Measurements from ENCODE around the gene PCNT.
A peak's percentile ranks its signal among the peaks of the same experiment; 100 is the strongest.

Gene PCNT

DNA sequence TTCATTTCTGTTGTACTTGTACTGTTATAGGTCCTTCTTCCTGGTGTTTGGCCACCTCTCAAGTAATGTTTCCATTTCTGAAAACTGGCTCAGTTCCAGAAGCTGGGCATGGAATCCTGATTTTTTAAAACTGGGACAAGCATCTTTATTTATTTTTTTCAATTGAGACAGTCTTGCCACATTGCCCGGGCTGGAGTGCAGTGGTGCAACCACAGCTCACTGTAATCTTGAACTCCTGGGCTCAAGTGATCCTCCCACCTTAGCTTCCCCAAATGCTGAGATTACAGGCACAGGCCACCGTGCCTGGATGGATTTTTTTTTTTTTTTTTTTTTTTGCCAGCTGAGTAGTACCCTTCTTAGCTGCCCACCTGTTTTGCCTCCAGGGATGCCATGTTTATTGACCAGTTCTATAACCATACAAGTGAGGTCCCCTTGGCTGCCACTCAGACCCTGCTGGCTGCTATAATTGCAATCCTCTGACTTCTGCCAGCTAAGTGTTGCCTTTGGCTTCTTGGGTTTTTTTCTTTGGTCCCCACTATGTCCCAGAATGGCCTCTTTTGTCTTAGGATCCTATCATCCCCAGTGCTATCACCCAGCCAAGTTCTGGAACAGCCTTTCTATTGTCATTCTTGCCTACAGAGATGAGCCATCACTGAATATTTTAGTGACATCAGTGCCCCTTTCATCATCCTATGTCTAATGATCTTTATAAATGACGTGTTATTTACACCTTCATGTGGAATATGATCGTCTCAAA lies 130.9 kb downstream of the PCNT start:
- no peak overlapping the region for H3K4me3 ChIP-seq (ENCODE audit: low read length)
- H3K9me2 ChIP-seq (replicated peaks; ENCODE audit: control insufficient read depth, low read length), result no peaks in the 10 kb centered on the region
- peaks cover 2% of the 10 kb centered on the region; the same call in 1 of the 2 replicates for H3K9me3 ChIP-seq (ENCODE audit: control insufficient read depth, insufficient read depth, low read length)
- no peaks in the 10 kb centered on the region for H3F3A ChIP-seq (ENCODE audit: control insufficient read depth, insufficient read depth)
- peaks cover 20% of the 10 kb centered on the region for H3K4me1 ChIP-seq (ENCODE audit: control insufficient read depth, low read length)
- no peaks in the 10 kb centered on the region for H4K20me1 ChIP-seq (ENCODE audit: control insufficient read depth, insufficient read depth, low read depth, low read length)
- no peaks in the 10 kb centered on the region for H3K27me3 ChIP-seq (ENCODE audit: control insufficient read depth, low read length)
- peaks cover 90% of the 10 kb centered on the region for H3K79me2 ChIP-seq (ENCODE audit: control insufficient read depth, low read length)
- H3K27ac ChIP-seq (ENCODE audit: low read depth, low read length), result no peak overlapping the region
- H3K36me3 ChIP-seq (ENCODE audit: control insufficient read depth, low read length), result peaks cover 76% of the 10 kb centered on the region
- no peak for TF ChIP-seq EZH2phosphoT487 (IDR thresholded peaks at IDR 0.05; ENCODE audit: borderline replicate concordance, low read length)
- TF ChIP-seq, protein P1, sequence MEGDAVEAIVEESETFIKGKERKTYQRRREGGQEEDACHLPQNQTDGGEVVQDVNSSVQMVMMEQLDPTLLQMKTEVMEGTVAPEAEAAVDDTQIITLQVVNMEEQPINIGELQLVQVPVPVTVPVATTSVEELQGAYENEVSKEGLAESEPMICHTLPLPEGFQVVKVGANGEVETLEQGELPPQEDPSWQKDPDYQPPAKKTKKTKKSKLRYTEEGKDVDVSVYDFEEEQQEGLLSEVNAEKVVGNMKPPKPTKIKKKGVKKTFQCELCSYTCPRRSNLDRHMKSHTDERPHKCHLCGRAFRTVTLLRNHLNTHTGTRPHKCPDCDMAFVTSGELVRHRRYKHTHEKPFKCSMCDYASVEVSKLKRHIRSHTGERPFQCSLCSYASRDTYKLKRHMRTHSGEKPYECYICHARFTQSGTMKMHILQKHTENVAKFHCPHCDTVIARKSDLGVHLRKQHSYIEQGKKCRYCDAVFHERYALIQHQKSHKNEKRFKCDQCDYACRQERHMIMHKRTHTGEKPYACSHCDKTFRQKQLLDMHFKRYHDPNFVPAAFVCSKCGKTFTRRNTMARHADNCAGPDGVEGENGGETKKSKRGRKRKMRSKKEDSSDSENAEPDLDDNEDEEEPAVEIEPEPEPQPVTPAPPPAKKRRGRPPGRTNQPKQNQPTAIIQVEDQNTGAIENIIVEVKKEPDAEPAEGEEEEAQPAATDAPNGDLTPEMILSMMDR (IDR thresholded peaks at IDR 0.05; ENCODE audit: low read depth, low read length, poor library complexity, severe bottlenecking), result no peak
- H3K4me2 ChIP-seq (ENCODE audit: low read length), result no peak overlapping the region

DNA sequence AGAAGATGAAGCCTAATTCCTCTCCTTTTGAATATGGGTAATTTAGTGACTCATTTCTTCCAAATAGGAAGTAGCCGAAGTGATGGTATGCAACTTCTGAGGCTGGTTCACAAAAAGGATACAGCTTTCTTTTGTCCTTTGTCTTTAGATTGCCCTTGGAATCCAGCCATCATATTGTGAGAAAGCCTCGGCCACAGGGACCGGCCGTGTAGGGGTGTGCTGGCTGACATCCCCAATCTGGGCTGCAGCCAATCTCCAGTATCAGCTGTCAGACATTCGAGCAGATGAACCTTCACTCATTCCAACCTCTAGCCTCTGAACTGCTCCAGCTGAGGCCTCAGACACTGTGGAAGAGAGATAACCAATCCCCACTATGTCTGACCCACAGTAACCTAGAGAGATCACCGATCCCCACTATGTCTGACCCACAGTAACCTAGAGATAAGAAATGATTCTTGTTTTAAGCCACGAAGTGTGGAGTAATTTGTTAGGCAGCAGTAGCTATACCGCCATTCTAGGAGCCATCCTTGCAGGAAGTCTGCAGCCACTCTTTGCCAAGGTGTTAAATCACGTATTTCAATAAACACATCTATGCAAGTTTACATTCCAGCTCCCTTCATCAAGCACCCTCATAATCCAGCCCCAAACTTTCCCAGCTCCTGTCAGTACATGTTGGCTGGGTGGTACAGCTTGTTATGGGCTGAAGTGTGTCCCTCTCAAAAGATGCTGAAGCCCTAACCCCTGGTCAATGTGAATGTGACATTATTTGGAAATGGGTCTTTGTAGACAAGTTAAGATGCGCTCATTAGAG lies 131.8 kb downstream of the PCNT start:
- Histone ChIP-seq H3K27me3 (ENCODE audit: control insufficient read depth, low read length) (no peaks in the 10 kb centered on the region), H3K9me2 (replicated peaks; ENCODE audit: control insufficient read depth, low read length) (no peaks in the 10 kb centered on the region), H3K4me1 (ENCODE audit: control insufficient read depth, low read length) (peaks cover 27% of the 10 kb centered on the region), H3K9me3 (ENCODE audit: control insufficient read depth, insufficient read depth, low read length) (no peaks in the 10 kb centered on the region), H3K27ac (ENCODE audit: low read depth, low read length) (no peak overlapping the region), H3K4me2 (ENCODE audit: low read length) (0 out of 2 replicates have a peak overlapping the region, but pooled peaks have one; percentile 89), H3F3A (ENCODE audit: control insufficient read depth, insufficient read depth) (peaks cover 3% of the 10 kb centered on the region; the same call in 1 of the 2 replicates), H4K20me1 (ENCODE audit: control insufficient read depth, insufficient read depth, low read depth, low read length) (no peaks in the 10 kb centered on the region), H3K36me3 (ENCODE audit: control insufficient read depth, low read length) (peaks cover 68% of the 10 kb centered on the region), H3K4me3 (ENCODE audit: low read length) (no peak overlapping the region), H3K79me2 (ENCODE audit: control insufficient read depth, low read length) (peaks cover 90% of the 10 kb centered on the region)
- TF ChIP-seq EZH2phosphoT487 (IDR thresholded peaks at IDR 0.05; ENCODE audit: borderline replicate concordance, low read length), result no peak

DNA sequence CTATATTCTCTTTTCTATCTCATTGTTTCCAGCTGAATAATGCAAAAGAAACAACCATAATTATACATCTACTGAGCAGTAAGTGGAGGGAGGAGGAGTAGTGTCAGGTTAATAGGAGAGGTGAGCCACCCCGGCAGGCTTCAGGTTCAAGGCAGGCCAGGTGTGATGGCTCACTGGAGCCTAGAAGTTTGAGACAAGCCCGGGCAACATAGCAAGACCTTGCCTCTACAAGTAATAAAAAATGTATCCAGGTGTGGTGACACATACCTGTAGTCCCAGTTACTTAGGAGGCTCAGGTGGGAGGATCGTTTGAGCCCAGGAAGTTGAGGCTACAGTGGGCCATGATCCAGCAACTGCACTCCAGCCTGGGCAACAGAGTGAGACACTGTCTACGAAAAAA lies 132.8 kb downstream of the PCNT start:
- Histone ChIP-seq H3F3A (ENCODE audit: control insufficient read depth, insufficient read depth) (peaks cover 3% of the 10 kb centered on the region; the same call in 1 of the 2 replicates), H3K9me3 (ENCODE audit: control insufficient read depth, insufficient read depth, low read length) (no peaks in the 10 kb centered on the region), H3K4me2 (ENCODE audit: low read length) (peak overlapping the region; percentile 89), H3K27me3 (ENCODE audit: control insufficient read depth, low read length) (no peaks in the 10 kb centered on the region), H3K4me3 (ENCODE audit: low read length) (peak overlapping the region; percentile 77), H3K4me1 (ENCODE audit: control insufficient read depth, low read length) (peaks cover 27% of the 10 kb centered on the region), H3K9me2 (replicated peaks; ENCODE audit: control insufficient read depth, low read length) (no peaks in the 10 kb centered on the region), H3K79me2 (ENCODE audit: control insufficient read depth, low read length) (peaks cover 83% of the 10 kb centered on the region), H4K20me1 (ENCODE audit: control insufficient read depth, insufficient read depth, low read depth, low read length) (no peaks in the 10 kb centered on the region), H3K27ac (ENCODE audit: low read depth, low read length) (no peak overlapping the region), H3K36me3 (ENCODE audit: control insufficient read depth, low read length) (peaks cover 59% of the 10 kb centered on the region)
- TF ChIP-seq, protein P1 (IDR thresholded peaks at IDR 0.05; ENCODE audit: low read depth, low read length, poor library complexity, severe bottlenecking), result no peak
- no peak for TF ChIP-seq EZH2phosphoT487 (IDR thresholded peaks at IDR 0.05; ENCODE audit: borderline replicate concordance, low read length)

All from DOHH2 (cell line).